ENCODE measurements around the gene MEIS2.

MEIS2 gene

DNA sequence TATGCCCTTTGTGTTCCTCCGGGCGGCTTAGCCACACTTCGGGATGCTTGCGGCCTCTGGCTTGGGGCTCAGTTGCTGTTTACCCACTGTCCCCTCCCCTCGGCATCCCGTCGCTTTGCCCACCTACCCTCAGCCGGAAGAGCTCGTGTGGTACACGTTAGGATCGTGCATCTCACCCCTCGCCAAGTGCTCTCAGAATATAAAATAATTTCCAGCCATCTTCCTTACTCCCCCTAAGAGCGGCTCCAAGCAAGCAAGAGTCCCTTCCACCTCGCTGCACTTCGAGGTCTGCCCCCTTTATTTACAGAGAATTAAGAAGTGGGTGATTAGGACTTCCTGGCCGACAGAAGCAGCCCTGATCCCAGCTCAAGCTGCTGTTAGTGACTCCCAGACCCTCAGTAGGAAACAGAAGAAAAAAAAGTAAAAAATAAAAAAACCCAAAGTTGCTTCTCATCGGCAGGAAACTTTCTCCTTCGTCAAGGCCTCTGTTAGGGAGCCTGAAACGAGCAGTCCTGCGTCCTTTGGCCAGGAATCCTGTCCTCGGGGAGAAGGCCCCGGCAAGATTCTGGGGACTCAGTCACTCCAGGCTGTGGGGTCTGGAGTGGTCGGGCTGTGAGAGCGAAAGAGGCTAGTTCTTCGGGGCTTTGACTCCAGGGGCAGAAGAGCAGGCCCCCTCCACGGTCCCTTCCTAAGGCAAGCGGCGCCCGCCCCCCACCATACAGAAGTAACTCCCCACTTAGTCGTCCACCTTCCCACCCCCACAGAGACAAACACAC lies 3.0 kb downstream of the MEIS2 start:
- no peak for DNase-seq

GRCh38 chr15:37096558-37097143 lies 3.7 kb downstream of the MEIS2 start:
- no peak for DNase-seq

- no peak for DNase-seq
These were observed 4.4 kb downstream of the MEIS2 start for GRCh38 chr15:37095770-37096557.

GRCh38 chr15:37094915-37095711 lies 5.2 kb downstream of the MEIS2 start:
- DNase-seq = no peak

DNA sequence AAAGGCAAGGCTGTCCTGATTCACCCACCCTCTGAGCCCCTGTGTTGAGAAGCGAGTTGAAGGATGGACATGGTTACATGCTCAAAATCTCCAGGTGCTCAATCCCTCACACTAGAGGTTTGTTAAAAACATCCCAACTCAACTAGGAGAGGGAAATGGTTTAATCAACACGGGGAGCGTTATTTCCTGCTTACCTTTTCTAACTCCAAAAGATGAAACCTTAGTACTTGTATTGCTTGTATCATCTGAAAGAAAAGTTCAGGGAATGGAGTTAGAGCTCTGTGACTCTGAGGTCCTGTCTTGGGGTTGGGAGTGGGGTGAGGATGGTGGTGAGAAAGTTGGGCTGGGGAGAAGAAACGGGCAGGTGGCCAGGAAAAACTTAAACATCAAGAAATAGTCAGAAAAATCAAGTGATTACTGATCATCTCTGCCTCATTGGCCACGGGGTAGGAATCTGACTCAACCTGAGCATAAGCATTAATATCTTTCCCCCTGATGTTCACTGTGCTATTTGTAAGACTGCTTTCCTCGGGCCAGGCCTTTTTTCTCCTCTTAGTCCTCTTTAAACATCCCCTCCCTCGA lies 5.9 kb downstream of the MEIS2 start:
- no peak for DNase-seq

DNA sequence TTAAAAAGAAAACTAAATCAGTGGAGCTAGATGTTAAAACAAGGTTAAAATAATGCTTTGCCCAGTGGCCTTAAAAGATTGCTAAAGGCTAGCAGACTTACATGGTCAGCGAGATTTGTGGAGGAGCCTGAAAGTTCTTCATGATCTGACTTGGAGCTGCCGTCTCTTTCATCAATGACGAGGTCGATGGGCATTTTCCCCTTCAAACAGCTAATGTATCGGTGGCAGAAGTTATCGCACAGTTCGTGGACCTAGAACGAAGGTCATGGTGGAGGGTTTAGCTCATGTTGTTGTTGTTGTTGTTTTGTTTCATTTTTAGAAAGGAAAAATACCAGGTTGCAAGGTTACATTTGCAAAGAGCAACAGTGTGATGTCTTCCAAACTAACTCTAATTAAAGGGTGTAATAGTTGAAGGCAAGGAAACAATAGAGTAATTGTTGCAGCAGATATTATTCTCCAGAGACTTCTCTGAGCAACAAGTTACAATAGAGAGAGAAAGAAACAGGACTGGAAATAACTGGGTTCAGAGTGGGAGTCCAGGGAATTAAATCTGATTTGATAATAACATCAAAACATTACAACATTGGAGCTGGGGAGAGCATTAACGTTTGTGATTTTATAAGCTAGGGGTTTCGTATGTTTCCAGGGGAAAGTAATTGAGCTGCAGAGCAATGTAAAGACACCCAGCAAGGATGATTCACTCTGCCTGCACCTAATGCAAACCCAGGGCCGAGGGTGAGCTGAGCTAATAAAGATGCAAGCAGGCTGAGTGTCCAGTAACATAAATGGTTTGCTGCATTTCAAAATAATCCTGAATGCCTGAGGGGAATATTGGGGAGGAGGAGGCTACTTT lies 6.6 kb downstream of the MEIS2 start:
- DNase-seq = no peak

DNA sequence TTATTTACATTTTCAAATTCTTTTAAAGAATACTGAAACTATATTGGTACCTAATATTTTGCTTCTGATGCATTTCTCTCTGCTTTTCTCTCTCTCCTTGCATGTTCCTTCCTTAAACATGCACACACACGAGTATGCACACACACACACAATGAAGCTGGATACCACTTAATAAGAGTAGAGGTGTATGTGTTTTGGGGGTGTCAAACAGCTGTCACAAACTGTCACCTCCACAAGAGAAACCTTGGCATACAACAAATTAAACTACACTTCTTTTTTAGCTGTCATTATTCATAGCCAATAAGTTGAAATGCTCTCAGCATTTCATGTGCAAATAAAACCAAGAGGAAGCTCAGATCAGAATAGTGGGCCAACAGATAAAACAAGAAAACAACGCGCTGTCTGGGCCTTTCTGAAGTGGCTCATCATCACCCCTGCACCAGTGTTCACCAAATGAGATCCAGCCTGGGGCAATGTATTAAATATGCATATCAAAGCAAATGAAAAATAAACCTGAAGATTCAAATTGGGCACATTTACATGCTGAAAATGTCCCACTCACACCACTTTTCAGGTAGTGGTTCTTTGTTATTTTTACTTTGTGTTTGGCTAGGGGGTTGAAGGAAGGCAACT lies 9.7 kb downstream of the MEIS2 start:
- DNase-seq = no peak

- DNase-seq = no peak
These were observed 11.9 kb downstream of the MEIS2 start for GRCh38 chr15:37088436-37088835.

- DNase-seq = no peak
These were observed 13.2 kb downstream of the MEIS2 start for GRCh38 chr15:37087131-37087588.

GRCh38 chr15:37086521-37086920 lies 13.8 kb downstream of the MEIS2 start:
- DNase-seq = no peak

- no peak for DNase-seq
These were observed 14.2 kb downstream of the MEIS2 start for GRCh38 chr15:37086120-37086519.

DNA sequence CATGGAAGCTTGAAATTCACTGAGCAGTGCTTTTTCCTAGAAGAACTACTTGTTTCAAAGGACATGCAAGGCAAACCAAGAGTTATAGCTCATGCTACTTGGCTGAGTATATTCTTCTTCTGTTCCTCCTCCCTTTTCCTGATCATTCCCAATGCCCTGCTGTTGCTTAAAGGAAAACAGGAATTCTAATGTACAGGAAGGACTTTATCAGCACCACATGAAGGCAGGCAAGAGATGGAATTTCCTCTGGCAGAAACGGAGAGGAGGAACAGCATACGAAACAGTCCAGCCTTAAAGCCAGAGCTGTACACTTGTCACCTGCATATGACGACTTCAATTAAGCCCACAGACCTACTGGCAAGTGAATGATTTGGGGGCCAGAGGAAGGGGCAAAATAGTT lies 15.7 kb downstream of the MEIS2 start:
- no peak for DNase-seq

DNA sequence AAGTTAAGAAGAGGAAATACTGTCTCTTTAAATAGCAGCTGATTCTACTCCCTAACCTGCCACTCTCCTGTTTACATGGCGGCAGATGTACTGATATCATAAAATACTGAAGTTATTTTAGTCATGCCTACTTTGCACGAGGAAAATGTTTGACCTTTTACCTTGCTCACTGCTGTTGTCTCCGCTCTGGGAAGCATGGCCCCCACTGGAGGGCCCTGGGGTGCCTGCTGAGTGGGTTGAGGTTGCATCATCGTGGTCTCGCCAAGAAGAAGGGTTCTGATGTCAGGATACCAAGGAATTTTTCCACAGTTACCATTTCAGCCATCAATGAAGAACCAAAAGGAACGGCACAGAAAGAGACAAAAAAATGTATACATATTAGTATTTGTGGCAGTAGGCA lies 16.7 kb downstream of the MEIS2 start:
- no peak for DNase-seq

DNA sequence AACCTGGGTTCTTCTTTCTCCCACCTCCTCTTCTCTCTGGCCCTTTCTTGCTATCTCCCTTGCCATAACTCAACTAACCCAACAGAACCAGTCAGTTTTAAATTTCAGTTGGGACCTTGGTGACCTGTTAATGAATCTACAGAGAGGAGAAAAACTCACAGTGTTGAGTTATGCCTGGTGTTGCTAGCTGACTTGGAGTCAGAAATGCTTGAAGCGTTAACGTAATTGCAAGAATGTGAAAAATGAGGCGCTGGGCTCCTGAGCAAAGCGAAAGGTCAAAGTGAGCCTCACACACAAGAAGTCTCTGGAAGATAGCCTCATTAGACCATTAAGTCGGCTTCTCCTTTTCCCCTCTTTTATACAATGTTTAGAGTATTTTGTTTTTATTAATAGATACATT lies 18.4 kb downstream of the MEIS2 start:
- no peak for DNase-seq

DNA sequence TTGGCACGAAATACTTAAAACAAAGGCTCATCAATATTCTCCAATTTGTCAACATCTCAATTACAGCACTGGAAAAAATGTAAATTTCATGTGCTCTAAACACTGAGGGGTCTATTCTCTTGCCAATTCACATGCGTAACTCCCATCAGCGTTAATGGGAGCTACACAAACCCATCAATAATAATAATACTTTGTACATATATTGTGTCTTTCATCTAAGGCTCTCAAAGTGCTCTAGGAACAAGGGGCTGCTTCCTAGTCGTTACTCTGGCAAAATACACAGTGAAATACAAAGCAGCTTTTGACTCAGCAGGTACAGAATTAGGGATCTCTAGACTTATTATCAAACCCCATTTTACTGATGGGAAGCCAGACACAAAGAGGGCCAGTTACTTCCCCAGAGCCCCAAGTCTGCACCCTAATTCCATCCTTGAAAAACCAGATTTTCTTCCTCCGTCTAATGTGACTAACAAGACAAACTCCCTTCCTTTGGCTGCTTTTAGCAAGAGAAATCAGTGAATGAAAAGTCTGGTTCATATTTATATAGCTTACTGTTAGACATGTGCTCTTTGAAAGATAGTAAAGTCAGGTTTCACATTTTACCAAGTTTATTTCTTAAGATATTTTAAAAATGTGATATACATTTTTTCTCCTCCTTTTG lies 20.0 kb downstream of the MEIS2 start:
- DNase-seq = no peak

GRCh38 chr15:37079726-37080125 lies 20.6 kb downstream of the MEIS2 start:
- DNase-seq = no peak

- DNase-seq = no peak
These were observed 21.8 kb downstream of the MEIS2 start for GRCh38 chr15:37078566-37078965.

- DNase-seq = no peak
These were observed 22.6 kb downstream of the MEIS2 start for GRCh38 chr15:37077623-37078351.

GRCh38 chr15:37076543-37076942 lies 23.8 kb downstream of the MEIS2 start:
- DNase-seq = no peak

DNA sequence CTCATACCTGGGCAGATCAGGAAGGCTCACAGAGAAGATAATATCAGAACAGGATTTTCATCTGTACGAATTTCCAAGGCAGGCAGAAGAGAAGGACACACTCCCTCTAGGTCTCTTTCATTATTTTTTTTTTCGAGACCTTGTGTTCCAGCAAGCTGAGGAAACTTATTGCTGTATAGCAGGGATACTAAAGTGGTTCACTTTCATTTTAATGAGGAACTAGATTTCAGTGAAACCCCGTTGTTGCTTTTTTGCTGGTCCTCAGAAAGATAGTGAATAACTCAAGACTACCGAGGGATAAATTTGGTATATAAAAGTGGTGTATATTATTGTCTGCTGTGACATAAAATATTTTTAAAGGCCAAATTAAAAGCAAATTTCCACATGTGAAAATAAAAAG lies 24.6 kb downstream of the MEIS2 start:
- no peak for DNase-seq

Data from stimulated activated CD4-positive, alpha-beta T cell treated with anti-CD3 and anti-CD28 coated beads, Interleukin-1b, Interleukin-23, amount 100 ng/mL, for 48 hours (primary cell).